ENCODE data around the gene OR7G3.
A peak's percentile ranks its signal among the peaks of the same experiment; 100 is the strongest.

OR7G3 gene

DNA sequence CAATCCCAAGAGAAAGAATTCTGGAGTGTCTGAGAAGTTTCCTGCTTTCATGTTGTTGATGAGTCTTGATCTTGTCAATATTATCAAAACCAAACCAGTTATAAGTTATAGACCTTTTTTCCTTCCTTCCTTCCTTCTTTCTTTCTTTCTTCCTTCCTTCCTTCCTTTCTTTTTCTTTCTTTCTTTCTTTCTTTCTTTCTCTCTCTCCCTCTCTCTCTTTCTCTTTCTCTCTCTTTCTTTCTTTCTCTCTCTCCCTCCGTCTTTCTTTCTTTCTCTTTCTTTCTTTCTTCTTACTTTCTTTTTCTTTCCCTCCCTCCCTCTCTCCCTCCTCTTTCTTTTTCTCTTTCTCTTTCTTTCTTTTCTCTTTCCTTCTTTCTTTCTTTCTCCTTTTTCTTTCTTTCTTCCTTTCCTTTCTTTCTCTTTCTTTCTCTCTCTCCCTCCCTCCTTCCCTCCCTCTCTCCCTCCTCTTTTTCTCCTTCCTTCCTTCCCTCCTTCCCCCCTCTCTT lies at the start of gene OR7G3:
TSS of gene OR7G3 (minus strand) at position 51 of the 506 bp plus-strand sequence. CDS start at position 51, 0 bp downstream.
- no peak for DNase-seq (ENCODE audit: low read depth)

DNA sequence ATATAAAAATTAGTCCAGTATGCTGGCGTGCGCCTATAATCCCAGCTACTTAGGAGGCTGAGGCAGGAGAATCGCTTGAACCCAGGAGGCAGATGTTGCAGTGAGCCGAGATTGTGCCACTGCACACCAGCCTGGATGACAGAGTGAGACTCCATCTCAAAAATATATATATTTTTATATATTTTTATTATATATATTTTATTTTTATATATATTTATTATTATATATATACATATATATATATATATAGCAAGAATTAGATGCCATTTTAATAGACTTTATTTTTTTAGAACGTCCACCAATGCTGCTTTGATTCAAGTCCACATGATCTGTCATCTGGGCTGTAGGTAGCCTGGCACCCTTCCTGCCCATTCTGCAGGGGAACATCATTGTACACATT lies 48.6 kb upstream of the OR7G3 start:
- no peak for DNase-seq (ENCODE audit: low read depth)

DNA sequence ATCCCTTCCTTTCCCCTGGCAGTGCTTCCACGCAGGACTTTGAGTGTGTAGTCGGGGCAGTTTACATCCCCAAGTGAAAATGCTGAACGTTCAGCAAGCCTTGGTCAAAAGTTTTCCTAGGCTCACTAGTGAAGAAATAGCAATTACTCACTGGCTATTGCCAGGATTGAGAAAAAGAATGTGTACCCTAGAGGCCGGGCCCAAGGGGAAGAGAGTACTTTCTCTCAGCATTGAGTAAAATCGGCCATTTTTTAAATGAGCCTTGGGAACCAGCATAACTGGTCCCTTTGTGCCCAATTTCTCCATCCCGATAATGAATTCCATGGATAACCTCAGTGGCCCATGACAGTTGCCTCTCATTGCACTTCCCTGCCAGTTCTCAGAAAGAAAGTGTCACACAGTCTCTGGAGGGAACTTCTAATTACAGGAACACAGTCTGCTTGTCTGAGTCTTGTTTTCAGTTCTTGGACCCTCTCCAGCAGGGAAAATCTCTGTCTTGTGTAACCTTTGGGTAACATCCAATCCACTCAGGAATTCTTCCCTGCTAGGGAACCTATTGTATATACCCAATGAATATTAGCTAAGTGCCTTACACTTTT lies 44.7 kb upstream of the OR7G3 start:
- DNase-seq (ENCODE audit: low read depth): no peak

DNA sequence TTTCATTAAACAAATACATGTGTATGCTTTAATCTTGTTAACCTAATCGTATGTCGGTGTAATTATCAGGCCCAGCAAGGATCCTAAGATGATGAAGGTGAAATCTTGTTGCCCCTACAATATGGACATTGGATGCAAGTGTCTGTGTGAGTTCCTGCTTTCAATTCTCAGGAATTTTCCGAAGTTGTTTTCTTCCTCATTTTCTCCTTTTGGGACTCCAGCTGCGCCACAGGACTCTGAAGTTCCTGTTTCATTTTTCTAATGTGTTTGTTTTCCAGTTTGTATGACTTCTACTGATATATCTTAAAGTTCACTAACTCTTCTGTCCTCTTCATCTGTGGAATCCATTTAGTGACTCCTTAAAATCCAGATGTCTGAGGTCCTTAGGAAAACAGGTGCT lies 40.1 kb upstream of the OR7G3 start:
- no peak for DNase-seq (ENCODE audit: low read depth)

DNA sequence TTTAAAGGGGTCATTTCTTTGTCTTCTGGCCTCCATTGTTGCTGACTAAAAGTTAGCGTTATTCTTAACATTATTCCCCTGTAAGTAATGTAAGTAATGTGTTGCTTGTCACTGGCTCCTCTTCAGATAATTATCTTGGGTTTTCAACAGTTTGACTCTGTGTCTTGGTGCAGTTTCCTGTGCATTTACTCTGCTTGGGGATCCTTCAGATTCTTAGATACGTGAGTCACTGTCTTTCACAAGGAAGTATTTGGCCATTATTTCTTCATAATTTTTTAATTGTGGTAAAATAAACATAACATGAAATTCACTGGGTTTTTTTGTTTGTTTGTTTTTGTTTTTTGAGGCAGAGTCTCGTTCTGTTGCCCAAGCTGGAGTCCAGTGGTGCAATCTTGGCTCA lies 38.5 kb upstream of the OR7G3 start:
- no peak for DNase-seq (ENCODE audit: low read depth)

DNA sequence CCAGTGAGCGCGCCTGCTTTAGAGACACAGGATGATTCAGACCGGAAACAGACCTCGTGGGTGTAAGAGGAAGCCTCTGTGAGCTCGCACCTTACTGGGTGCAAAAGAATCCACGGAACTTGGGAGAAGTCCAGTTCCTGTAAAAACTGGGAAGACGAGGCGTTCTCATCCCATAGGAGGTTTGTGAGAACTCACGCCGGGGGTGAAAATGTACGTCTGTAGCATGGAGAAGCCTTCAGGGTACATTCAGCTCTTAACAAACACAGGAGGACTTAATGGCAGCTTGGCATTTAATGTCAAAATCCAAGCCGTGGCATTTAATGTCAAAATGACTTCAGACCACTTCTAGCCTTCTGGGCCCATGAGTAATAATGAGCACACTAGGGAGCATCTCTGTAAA lies 34.7 kb upstream of the OR7G3 start:
- no peak for DNase-seq (ENCODE audit: low read depth)

DNA sequence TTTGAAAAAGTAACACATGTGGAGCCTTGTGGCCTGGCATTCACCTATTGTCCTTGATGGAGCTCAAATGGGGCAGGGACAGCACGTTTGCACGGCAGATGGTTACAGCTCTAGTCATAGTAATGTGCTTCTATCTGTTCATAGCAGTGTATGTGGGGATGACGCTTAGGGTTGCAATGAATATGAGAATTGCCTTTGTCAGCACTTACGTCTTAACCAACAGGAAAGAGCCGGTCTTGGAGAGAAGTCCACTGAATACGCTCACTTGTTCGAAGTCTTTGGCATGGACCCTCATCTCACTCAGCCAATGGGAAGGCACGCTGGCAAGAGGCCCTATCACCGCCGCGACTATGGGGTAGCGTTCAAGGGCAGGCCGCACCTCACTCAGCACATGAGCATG lies 33.1 kb upstream of the OR7G3 start:
- no peak for DNase-seq (ENCODE audit: low read depth)

DNA sequence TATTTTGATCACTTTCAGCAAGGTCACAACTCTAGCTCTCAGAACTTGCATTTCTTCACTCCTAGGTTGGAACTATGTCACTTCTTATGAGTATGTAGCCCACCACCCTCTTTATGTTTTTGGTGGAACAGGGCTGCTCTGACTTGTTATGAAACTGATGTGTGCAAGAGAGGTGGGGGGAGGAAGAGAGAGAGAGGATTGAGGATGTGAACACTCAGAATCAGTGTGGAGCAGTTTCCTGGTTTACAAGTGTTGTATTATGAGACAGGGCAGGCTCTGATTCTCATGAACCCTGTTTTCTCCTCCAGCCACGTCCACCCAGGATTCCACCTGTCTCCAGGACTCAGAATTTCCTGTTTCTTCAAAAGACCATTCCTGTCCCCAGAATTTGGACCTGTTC lies 29.6 kb upstream of the OR7G3 start:
- DNase-seq (ENCODE audit: low read depth): no peak

DNA sequence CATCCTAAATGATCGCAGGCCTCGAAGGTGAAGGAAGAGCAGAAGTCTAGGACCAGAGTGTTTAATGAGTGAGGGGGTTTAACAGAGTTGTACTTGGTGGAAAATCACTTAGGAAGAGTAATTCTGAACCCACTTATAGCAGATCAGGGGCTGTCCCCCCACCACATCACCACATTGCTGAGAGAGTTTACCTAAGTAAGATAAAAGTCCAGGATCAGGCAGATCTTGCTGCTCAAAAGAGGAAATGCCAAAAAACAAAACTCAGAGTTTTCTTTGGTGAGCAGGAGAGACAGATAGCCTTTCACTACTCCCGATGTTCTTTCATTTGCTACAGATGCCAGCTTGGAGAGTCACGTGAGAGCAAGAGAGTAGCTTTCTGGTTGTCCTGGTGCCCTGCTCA lies 28.8 kb upstream of the OR7G3 start:
- DNase-seq (ENCODE audit: low read depth): no peak

DNA sequence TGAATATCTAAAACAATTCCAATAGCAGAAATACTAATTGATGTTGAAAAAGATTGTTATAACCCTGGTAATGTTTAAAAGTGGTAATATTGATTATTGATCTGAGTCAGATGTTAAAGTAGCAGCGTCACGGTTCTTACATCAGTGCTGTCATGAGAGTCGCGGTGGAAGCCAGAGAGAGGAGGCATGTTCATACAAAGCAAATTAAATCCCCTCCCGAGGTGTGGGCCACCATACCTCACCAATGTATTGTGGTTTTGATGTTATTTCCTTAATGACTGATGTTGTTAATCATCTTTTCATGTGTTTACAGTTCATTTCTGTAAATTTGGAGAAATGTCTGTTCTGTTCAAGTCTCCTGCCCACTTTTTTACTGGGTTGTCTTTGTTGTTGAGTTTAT lies 24.6 kb upstream of the OR7G3 start:
- no peak for DNase-seq (ENCODE audit: low read depth)

DNA sequence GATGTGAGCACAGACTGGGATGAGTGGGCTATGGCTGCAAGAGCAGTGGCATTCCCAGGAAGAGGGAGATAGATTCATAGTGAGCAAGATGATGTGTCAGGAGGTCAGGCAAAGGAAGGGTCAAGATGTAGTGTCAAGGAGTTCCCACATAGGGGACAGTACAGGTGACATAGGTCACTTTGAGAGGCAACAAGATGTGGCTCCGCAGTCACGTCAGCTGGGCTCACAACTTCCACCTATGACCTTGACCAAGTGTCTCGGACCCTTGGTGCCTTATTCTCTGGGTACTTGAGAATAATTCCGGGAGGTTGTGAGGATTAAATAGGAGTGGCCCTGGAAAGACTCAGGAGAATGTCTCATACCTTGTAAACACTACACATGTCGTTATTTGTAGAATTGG lies 23.9 kb upstream of the OR7G3 start:
- DNase-seq (ENCODE audit: low read depth): no peak

DNA sequence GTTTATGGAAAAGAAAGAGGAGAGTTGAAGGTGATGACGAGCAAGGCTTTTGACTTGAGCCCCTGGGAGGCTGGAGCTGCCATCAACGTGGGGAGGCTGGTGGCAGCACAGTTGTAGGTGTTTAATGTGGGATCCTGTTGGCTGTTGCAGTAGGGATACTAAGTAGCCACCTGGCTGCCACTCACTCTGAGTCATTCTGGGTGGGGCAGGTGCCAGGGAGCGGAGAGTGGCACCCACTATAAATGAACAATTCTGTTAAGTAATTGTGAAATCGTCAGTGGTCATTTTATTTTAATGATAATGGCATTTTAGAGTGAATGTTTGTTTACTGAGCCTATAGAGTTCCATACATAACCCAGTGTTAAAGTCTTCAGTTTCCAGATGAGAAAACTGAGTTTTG lies 23.2 kb upstream of the OR7G3 start:
- DNase-seq (ENCODE audit: low read depth): no peak

DNA sequence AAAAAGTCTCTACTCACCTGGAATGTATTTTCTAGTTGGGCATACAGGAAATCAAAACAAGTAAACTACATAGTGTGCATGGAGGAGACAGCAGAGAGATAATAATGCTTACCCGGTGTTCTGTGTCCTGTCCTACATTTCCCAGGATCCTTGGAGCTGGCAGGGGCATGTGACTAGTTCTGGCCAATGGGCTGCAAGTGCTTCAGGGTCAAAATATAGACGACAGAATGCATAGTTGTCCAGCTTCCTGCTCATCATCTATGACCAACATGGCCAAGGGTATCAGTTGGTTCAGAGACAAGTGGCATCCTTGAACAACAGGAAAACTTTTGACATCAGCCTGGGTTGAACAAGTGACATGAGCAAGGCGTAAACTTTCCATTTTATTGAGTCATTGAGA lies 21.9 kb upstream of the OR7G3 start:
- no peak for DNase-seq (ENCODE audit: low read depth)

DNA sequence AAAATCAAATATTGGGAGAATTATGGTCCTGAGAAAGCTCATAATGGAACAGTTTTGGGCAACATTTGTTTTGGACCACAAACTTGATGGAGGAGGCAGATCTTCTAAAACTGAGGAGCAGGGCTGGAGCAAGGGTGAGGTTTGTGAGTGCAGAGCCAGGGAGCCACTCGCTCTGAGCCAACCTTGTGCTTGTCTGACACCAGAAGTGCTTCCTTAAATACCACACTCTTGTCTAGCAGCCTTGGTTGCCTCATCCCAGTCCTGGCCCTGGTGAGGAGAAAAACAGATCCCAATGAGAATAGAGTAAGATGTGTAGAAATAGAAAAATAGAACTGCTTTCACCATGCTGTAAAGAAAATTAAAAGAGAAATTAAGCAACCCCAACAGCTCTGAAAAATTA lies 20.1 kb upstream of the OR7G3 start:
- DNase-seq (ENCODE audit: low read depth): no peak

DNA sequence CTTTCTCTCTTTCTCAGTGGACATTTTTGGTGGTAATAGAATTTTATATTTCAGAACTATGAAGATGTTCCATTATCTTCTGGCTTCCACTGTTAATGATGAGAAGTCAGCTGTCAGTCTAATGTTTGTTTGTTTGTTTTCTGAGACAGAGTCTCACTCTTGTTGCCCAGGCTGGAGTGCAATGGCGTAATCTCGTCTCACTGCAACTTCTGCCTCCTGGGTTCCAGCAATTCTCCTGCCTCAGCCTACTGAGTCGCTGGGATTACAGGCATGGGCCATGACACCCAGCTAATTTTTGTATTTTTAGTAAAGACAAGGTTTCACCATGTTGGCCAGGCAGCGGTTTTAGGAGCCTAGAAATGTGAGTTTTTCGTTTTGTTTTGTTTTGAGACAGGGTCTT lies 18.2 kb upstream of the OR7G3 start:
- DNase-seq (ENCODE audit: low read depth): no peak

DNA sequence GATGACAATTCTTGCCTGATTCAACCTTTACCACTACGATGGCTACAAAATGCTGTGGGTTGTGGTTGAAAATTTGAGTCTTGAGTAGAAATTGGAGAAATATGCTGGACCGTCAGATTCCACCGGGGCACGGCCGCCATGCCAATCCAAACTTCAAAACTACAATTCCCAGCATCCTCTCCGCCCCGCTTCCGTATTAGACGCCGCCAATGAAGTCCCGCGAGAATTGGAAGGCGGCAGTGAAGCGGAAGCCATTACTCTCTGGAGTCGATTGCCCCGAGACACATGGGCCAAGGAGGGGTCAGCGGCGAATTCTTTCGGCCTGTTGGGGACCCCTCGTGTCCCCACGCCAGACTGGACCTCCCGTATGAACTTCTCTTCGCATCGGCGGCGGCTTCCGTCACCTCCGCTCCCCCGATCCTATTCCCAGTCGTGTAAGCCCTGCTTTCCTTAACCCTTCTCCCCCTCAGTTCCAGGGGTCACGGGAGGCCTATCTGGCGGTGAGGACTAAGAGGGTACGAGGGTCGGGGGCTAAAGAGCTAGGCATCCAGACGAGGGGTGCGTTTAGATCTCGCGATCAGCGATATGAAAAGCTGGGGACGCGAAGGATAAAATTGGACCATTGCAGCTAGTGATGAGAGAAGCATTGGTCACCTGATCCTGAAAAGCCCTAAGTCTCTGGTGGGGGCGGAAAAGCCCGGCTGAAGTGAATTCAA lies 13.6 kb upstream of the OR7G3 start, which contains the start of gene ZNF317:
TSS of gene ZNF317 (plus strand) at position 239 of the 716 bp plus-strand sequence. CDS start 15,620 bp downstream, outside the sequence.
- DNase-seq (ENCODE audit: low read depth): peak; percentile 51

DNA sequence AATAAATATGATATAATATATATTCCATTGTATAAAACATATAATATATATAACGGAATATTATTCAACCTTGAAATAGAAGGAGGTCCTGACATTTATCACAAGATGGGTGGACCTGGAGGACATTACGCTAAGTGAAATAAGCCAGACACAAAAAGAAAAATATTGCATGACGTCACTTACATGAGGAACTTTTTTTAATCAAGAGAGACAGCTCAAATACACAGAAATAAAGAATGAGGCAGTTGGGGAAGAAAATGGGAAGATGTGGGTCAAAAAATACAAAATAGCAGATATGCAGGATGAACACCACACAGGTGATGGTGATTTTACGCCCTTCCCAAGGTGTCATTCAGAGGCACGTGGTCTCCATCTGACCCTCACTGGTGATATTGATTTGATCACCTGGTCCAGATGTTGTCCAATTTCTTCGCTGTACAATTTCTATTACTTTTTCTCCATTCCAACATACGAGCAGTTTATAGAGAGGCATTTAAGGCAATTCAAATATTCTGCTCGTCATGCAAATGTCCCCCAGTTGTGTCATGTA lies 12.9 kb upstream of the OR7G3 start:
- DNase-seq (ENCODE audit: low read depth): no peak

DNA sequence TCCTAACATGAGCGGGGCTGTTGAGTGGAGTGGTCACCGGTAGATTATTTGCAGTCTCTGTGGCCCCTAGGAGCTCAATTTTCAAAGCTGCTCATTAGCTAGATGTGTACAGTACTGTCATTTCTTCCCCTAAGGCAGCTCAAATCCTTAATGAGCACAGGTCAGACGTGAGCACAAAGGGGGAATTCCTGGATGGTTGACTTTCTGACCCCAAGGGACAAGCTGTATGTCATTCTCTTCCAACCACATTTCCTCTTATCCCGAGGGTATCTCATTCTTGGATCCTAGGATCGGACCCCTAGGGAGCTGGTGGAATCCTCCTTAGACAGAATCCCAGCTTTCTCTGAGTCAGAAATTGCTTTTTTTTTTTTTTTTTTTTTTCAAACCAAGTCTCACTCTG lies 5.7 kb upstream of the OR7G3 start:
- DNase-seq (ENCODE audit: low read depth): no peak

DNA sequence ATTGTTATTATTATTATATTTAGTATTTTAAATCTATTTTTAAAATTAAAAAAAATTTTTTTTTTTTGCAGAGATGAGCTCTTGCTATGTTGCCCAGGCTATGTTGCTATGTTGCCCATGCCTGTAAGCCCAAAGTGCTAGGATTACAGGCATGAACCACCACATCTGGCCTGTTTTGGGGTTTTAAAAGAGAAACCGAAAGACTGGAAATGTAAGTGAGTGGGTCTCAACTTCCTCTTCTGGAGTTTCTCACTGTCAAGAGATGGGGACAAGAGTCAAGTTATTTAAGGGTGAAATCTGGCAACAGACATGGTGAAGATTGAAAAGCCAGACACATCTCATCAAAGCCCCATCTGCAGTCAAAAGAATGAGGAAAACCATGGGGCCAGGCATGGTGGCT lies 4.2 kb upstream of the OR7G3 start:
- no peak for DNase-seq (ENCODE audit: low read depth)

DNA sequence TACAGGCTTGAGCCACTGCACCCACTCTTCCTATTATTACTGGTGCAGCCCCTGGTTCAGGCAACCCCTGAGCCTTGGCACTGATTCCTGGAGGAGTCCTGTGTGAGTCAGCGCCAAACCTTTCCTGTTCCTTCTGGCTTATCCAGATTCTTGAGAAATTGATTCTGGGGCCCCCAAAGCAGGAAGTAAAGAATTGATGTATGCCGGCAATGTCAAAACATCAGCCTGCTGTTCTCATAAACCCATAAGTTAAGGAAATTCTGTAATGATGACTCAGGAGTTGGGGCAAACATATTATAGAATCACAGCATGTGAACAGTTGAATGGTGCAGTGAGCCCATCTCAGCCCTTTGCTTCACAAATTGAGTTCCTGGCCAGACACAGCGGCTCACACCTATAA lies 1.4 kb upstream of the OR7G3 start:
- DNase-seq (ENCODE audit: low read depth): no peak

DNA sequence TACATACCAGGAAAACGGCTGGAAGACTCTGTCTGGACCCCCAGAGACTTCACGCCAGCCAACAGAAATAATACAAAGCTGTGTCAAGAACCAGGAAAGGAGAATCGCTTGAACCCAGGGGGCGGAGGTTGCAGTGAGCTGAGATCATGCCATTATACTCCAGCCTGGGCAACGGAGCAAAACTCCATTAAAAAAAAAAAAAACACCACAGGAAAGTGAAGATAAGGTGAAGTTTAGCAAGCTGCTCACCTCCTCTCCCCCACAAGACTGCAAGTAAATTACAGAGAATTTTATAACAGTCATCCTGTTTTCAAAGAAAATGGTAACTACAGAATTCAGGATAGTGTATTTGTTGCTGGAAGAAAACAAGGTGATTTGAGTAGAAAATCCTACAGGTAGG lies 10.2 kb downstream of the OR7G3 start:
- DNase-seq (ENCODE audit: low read depth): no peak

DNA sequence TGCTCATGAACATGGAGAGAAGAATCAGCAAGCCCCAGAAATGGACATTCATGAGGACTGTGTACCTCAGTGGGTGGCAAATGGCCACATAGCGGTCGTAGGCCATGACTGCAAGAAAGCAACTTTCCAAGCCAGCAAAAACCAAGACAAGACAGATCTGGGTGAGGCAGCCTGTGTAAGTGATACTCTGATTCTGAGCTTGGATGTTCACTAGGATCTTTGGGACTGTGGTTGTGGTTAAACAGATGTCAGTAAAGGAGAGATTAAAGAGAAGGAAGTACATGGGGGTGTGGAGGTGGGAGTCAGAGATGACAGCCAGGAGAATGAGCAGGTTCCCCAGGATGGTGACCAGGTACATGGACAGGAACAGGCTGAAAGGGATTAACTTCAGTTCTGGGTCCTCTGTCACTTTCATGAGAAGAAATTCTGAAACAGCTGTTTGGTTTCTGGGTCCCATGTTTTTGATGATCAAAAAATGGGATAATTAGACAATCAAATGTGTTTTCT lies 11.4 kb downstream of the OR7G3 start, which contains the start of gene OR7G1:
TSS of gene OR7G1 (minus strand) at position 457 of the 507 bp plus-strand sequence. CDS start at position 457, 0 bp downstream.
- no peak for DNase-seq (ENCODE audit: low read depth)

DNA sequence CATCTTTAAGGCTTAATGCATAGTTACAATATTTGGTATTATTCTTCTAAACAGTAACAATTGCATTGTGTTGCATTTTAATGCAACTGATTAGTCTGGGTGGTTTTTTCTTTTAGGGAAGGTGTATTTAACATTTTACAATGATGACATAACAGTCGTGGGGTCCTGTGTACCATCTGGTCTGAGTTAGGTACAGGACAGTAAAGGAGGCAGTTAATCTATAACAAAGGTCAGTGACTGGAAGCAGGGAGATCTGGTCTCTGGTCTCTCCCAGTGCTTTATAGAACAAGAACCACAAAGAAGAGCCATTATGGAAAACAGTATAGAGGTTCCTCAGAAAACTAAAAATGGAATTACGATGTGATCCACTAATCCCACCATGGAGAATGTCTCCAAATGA lies 16.8 kb downstream of the OR7G3 start:
- no peak for DNase-seq (ENCODE audit: low read depth)

All from stimulated activated CD8-positive, alpha-beta memory T cell treated with anti-CD3 and anti-CD28 coated beads, Interleukin-15, amount 100 ng/mL, for 24 hours (primary cell).